Heart left ventricle (tissue), 16 donors: Measurements from ENCODE around the gene KDELR3. TPM values are rescaled to one million over a fixed set of nuclear protein-coding genes. Genes with fewer than 3 reads are reported as not detected.

Source experiments
- ATAC-seq, 4 donors: fragments of 200-7000 bp; cut with Tn5 transposase; one replicate each; pipeline ENCODE4 v1.9.1; 2020 to 2022; ENCODE audit warnings: moderate library complexity in 4 of 4, mild to moderate bottlenecking in 3 of 4, moderate number of reproducible peaks in 1 of 4
- DNase-seq, 5 donors: peaks; one replicate each; pipeline ENCODE4 v3.0.0-alpha.2; 2020
- H3K27ac ChIP-seq, 12 donors: fragments of 200-600 bp; sonication (generic) in 4 of 12; one replicate each; pipeline versions ENCODE4 v1.5.0 to v1.8.0; 2016 to 2022; ENCODE audit warnings: mild to moderate bottlenecking in 2 of 12
- H3K27me3 ChIP-seq, 9 donors: fragments of 200-600 bp; sonication (generic) in 2 of 9; one replicate each; pipeline versions ENCODE4 v1.5.1 to v1.8.0; 2016 to 2022; ENCODE audit warnings: mild to moderate bottlenecking in 3 of 9
- H3K36me3 ChIP-seq, 9 donors: fragments of 200-600 bp; sonication (generic) in 2 of 9; one replicate each; pipeline versions ENCODE4 v1.5.0 to v1.8.0; 2018 to 2022; ENCODE audit warnings: mild to moderate bottlenecking in 2 of 9
- H3K4me1 ChIP-seq, 12 donors: fragments of 200-600 bp; sonication (generic) in 4 of 12; one replicate each; pipeline versions ENCODE4 v1.5.0 to v1.8.0; 2016 to 2022; ENCODE audit warnings: mild to moderate bottlenecking in 3 of 12
- H3K4me3 ChIP-seq, 12 donors: fragments of 200-600 bp; sonication (generic) in 4 of 12; one replicate each; pipeline versions ENCODE4 v1.5.0 to v1.8.0; 2017 to 2022; ENCODE audit warnings: mild to moderate bottlenecking in 9 of 12, moderate library complexity in 4 of 12
- H3K9me3 ChIP-seq, 12 donors: fragments of 200-600 bp; sonication (generic) in 4 of 12; one replicate each; pipeline versions ENCODE4 v1.5.0 to v1.8.0; 2016 to 2022; ENCODE audit warnings: mild to moderate bottlenecking in 1 of 12
- POLR2A ChIP-seq, 2 donors: fragments of 450-650 bp; IDR thresholded peaks; one replicate each; pipeline ENCODE4 v1.6.1; 2017; ENCODE audit warnings: antibody characterized with exemption in 2 of 2, mild to moderate bottlenecking in 2 of 2, moderate library complexity in 2 of 2
- WGBS, 4 donors: extraction: QIAGEN DNeasy Blood & Tissue Kit in 2 of 4; methylation state at CpG; one replicate each; pipeline versions ENCODE4 v1.1.5 to v1.1.7; 2013 to 2018; 5-methylcytosine and 5-hydroxymethylcytosine counted together
- intact Hi-C, 10 donors: fragments of 100-400 bp; cut with DNase I; formaldehyde crosslinking; loops; one replicate each; pipeline versions ENCODE4 v1.11.1 to v1.14.2; 2022
- polyA plus RNA-seq, 2 donors: library from polyadenylated mRNA; stranded (reverse); fragments of 200-250 nt; gene quantifications; one replicate each; pipeline ENCODE4 v1.2.3, GENCODE V29; 2013
- total RNA-seq, 9 donors: library from RNA; depleted of rRNA in 2 of 9; stranded (reverse); fragments of >200 nt in 2 of 9; fragmentation: NEBNext Ultra II Directional in 3 of 9; extraction: Animal tissue kit (Norgen Biotek cat#: 25700) in 3 of 9; gene quantifications; one replicate each; pipeline versions ENCODE4 v1.1.0 to v1.2.4, GENCODE V29; 2016 to 2023
- TF ChIP-seq, protein P1 (sequence below), 12 donors: fragments of 200-600 bp; sonication (generic) in 4 of 12; IDR thresholded peaks; one replicate each; pipeline versions ENCODE4 v1.5.0 to v1.8.0; 2018 to 2022; ENCODE audit warnings: antibody characterized with exemption in 12 of 12, mild to moderate bottlenecking in 5 of 12
- donor health status: ischemic (EF 13 %, LVEDD 7.1; RV severe dilation, severe dysfunction).
- donor health status: healthy with polysubstance abuse.
- donor health status: DM: no; HTN: yes; CAD: no.
- donor health status: DM: no; HTN: no; CAD: no.
- donor health status: ischemic (EF 25% LVEDD 6.9; RV normal size, moderate dysfunction).
- donor health status: ischemic (EF 25% LVEDD 5.7; RV mildly dilated, moderate dysfunction).
- donor health status: healthy.
- donor health status: DM: yes; HTN: yes; CAD: no.
- donor health status: ischemic (EF 35%, LVEDD 5.7; RV mildly dilated, moderate dysfunction).
- donor health status: nonischemic (EF 11% LVEDD 7.7; RV severe dilation, severe dysfunction).
- donor health status: DM: yes; HTN: yes; CAD: no.
- donor health status: PGD.
- donor health status: ischemic (EF 29% LVEDD 5.4; RV normal size, mild dysfunction).
- donor health status: nonischemic (EF 23%, LVEDD 6.1; RV moderate dilation, normal function).

Gene KDELR3
- total and polyA plus RNA-seq, 11 donors = 4.4 to 15.5 (median 8.5) TPM

DNA sequence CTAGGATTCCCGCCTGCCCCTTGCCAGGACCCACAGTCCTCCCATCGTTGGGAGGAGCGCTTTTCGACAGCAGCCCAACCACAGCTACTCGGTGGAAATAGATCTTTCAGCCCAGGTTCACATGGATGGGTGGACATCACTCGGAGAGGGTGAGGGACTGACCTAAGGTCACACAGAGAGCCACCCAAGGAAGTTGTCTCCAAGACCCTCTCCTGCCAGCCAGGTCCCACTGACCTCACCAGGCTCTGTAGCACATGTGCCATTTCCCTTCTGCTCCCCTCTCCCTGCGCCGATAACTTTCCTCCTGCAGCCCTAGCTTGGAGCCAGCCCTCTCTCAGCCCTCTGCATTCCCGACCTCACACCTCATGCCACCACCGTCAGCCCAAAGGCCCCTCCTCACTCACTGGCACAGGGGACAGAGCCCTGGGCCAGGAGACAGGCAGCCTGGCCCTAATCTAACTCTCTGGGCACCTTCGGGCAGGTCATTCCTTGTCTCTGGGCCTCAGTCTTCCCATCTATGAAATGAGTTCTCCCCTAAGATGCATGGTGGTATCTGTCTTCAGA lies 17.6 kb upstream of the KDELR3 start:
- peaks cover 0 to 64% (median 14%) of the 10 kb centered on the region in 12 donors for H3K4me1 ChIP-seq
- peak overlapping the region in 6 of 12 donors; percentile 16 to 40 (median 26) for H3K4me3 ChIP-seq
- ATAC-seq = peak; percentile 59 to 76 (median 64)
- H3K36me3 ChIP-seq = no peaks in the 10 kb centered on the region
- no peaks in the 10 kb centered on the region for H3K9me3 ChIP-seq
- intact Hi-C loops = loop anchor here in 2 of 10 donors (5.0 kb wide), 1 partner anchor 33 kb away; no protein-coding TSS in a partner anchor
- peak in 4 of 5 donors; percentile 67 to 84 (median 78) for DNase-seq
- TF ChIP-seq, protein P1, sequence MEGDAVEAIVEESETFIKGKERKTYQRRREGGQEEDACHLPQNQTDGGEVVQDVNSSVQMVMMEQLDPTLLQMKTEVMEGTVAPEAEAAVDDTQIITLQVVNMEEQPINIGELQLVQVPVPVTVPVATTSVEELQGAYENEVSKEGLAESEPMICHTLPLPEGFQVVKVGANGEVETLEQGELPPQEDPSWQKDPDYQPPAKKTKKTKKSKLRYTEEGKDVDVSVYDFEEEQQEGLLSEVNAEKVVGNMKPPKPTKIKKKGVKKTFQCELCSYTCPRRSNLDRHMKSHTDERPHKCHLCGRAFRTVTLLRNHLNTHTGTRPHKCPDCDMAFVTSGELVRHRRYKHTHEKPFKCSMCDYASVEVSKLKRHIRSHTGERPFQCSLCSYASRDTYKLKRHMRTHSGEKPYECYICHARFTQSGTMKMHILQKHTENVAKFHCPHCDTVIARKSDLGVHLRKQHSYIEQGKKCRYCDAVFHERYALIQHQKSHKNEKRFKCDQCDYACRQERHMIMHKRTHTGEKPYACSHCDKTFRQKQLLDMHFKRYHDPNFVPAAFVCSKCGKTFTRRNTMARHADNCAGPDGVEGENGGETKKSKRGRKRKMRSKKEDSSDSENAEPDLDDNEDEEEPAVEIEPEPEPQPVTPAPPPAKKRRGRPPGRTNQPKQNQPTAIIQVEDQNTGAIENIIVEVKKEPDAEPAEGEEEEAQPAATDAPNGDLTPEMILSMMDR (IDR thresholded peaks at IDR 0.05) = no peak
- TF ChIP-seq POLR2A (IDR thresholded peaks at IDR 0.05) = peak in 1 of 2 donors; percentile 12
- WGBS, 4 donors = 22 to 33% (median 30%) methylated on average over 11 of the region's 11 CpGs
- H3K27me3 ChIP-seq = peaks cover 0 to 44% (median 20%) of the 10 kb centered on the region in 9 donors
- peak overlapping the region; percentile 72 to 99 (median 91) for H3K27ac ChIP-seq

DNA sequence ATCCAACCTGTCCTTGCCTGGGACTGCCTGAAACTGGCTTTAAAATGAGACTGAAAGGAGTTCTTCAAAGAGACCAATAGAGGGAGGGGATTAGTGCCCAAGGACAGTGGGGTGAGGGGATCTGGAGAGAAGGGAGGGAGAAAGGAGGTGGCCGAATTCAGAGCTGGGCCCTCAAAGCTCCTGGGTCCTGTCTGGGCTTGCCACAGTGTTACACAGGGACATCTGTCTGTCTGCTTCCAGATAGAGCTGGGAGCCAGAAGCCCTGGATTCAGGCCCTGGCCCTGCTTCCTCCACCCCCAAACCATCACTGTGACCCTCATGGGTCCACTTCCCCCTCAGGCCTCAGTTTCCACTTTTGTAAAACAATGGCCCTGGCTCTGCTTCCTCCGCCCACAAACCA lies 16.5 kb upstream of the KDELR3 start:
- H3K4me1 ChIP-seq = peaks cover 0 to 69% (median 12%) of the 10 kb centered on the region in 12 donors
- H3K27ac ChIP-seq = peak overlapping the region; percentile 28 to 99 (median 91)
- WGBS, 4 donors = 75 to 85% (median 78%) methylated on average over 2 of the region's 2 CpGs
- H3K4me3 ChIP-seq = no peak overlapping the region
- ATAC-seq = no peak
- H3K27me3 ChIP-seq = peaks cover 0 to 54% (median 27%) of the 10 kb centered on the region in 9 donors
- DNase-seq = no peak
- intact Hi-C loops = loop anchor here in 2 of 10 donors (5.0 kb wide), 1 partner anchor 34 kb away; no protein-coding TSS in a partner anchor
- TF ChIP-seq POLR2A (IDR thresholded peaks at IDR 0.05) = no peak
- TF ChIP-seq, protein P1 (IDR thresholded peaks at IDR 0.05) = no peak
- H3K9me3 ChIP-seq = no peaks in the 10 kb centered on the region
- H3K36me3 ChIP-seq = no peaks in the 10 kb centered on the region

DNA sequence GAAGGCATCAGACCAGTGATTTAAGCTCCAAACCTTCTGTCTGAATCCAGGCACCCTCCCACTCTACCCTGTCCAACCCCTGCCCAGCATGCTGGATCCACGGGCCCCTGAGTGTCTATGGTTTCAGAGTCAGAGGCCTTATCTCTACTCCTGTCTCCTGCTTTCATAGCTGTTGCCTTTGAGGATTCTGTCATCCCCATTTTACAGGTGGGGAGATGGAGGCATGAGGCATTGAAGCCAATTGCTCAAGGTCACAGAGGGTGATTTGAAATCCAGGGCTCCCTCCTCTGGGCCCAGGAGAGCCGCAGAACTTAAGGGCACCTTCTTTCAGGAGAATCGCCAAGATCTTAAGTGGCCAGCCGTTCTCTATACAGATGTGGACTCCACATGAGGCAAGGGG lies 16.0 kb upstream of the KDELR3 start:
- no peak overlapping the region for H3K4me3 ChIP-seq
- WGBS, 4 donors = 38 to 54% (median 46%) methylated on average over 4 of the region's 4 CpGs
- no peaks in the 10 kb centered on the region for H3K36me3 ChIP-seq
- intact Hi-C loops = loop anchor here in 2 of 10 donors (5.0 kb wide), 1 partner anchor 35 kb away; no protein-coding TSS in a partner anchor
- DNase-seq (no peak), ATAC-seq (no peak)
- H3K9me3 ChIP-seq = no peaks in the 10 kb centered on the region
- peaks cover 0 to 73% (median 12%) of the 10 kb centered on the region in 12 donors for H3K4me1 ChIP-seq
- peak overlapping the region; percentile 28 to 99 (median 91) for H3K27ac ChIP-seq
- no peak for TF ChIP-seq POLR2A (IDR thresholded peaks at IDR 0.05)
- TF ChIP-seq, protein P1 (IDR thresholded peaks at IDR 0.05) = no peak
- peaks cover 0 to 58% (median 30%) of the 10 kb centered on the region in 9 donors for H3K27me3 ChIP-seq

DNA sequence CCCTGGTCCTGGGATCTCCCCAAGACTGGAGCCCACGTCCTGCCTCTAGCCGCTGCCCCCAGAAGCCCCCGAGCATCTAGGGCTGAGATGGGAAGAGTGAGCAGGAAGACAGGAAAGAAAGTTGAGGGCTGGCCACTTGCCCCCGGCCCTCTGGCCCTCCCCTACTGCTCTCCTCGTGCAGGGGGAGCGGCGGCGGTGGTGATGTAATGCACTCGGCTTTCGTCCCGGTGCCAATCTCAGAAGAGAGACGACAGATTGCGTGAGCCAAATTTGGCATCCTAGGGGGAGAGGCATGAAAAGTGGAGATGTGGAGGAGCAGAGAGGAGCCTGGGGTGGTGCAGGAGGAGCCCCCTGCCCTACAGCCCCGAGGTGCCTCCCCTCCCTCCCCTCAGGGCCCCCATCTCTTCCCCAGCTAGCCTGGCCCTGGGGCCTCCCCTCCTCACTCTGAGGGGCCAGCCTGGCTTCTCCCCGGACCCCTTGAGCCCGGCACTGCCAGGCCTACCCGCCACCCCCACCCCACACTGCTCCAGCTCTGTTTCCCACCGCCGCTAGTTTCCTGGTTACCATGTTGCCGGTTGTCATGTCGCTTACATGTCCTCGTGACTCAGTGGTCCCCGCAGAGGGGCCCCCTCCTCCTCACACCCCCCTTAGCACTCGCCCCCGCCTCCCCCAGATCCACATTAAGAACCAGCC lies 15.4 kb upstream of the KDELR3 start:
- Histone ChIP-seq H3K27ac (peak overlapping the region; percentile 28 to 99 (median 91)), H3K9me3 (no peaks in the 10 kb centered on the region), H3K27me3 (peaks cover 0 to 65% (median 30%) of the 10 kb centered on the region in 9 donors), H3K4me1 (peaks cover 0 to 80% (median 12%) of the 10 kb centered on the region in 12 donors), H3K4me3 (peak overlapping the region in 7 of 12 donors; percentile 13 to 73 (median 27)), H3K36me3 (no peaks in the 10 kb centered on the region)
- intact Hi-C loops = loop anchor here in 2 of 10 donors (5.0 kb wide), 1 partner anchor 35 kb away; no protein-coding TSS in a partner anchor
- WGBS, 4 donors = 18 to 23% (median 19%) methylated on average over 22 to 25 of the region's 25 CpGs
- DNase-seq (peak; percentile 78 to 90 (median 83)), ATAC-seq (peak; percentile 49 to 65 (median 57))
- TF ChIP-seq, protein P1 (IDR thresholded peaks at IDR 0.05) = no peak
- peak in 1 of 2 donors; percentile 3 for TF ChIP-seq POLR2A (IDR thresholded peaks at IDR 0.05)
